Heart left ventricle (tissue), 16 donors: ENCODE results near the gene CRELD2. TPM values are rescaled to one million over a fixed set of nuclear protein-coding genes. Genes with fewer than 3 reads are reported as not detected.

Source experiments
- ATAC-seq, 4 donors: fragments of 200-7000 bp; cut with Tn5 transposase; one replicate each; pipeline ENCODE4 v1.9.1; 2020 to 2022; ENCODE audit warnings: moderate library complexity in 4 of 4, mild to moderate bottlenecking in 3 of 4, moderate number of reproducible peaks in 1 of 4
- DNase-seq, 5 donors: peaks; one replicate each; pipeline ENCODE4 v3.0.0-alpha.2; 2020
- H3K27ac ChIP-seq, 12 donors: fragments of 200-600 bp; sonication (generic) in 4 of 12; one replicate each; pipeline versions ENCODE4 v1.5.0 to v1.8.0; 2016 to 2022; ENCODE audit warnings: mild to moderate bottlenecking in 2 of 12
- H3K27me3 ChIP-seq, 9 donors: fragments of 200-600 bp; sonication (generic) in 2 of 9; one replicate each; pipeline versions ENCODE4 v1.5.1 to v1.8.0; 2016 to 2022; ENCODE audit warnings: mild to moderate bottlenecking in 3 of 9
- H3K36me3 ChIP-seq, 9 donors: fragments of 200-600 bp; sonication (generic) in 2 of 9; one replicate each; pipeline versions ENCODE4 v1.5.0 to v1.8.0; 2018 to 2022; ENCODE audit warnings: mild to moderate bottlenecking in 2 of 9
- H3K4me1 ChIP-seq, 12 donors: fragments of 200-600 bp; sonication (generic) in 4 of 12; one replicate each; pipeline versions ENCODE4 v1.5.0 to v1.8.0; 2016 to 2022; ENCODE audit warnings: mild to moderate bottlenecking in 3 of 12
- H3K4me3 ChIP-seq, 12 donors: fragments of 200-600 bp; sonication (generic) in 4 of 12; one replicate each; pipeline versions ENCODE4 v1.5.0 to v1.8.0; 2017 to 2022; ENCODE audit warnings: mild to moderate bottlenecking in 9 of 12, moderate library complexity in 4 of 12
- H3K9me3 ChIP-seq, 12 donors: fragments of 200-600 bp; sonication (generic) in 4 of 12; one replicate each; pipeline versions ENCODE4 v1.5.0 to v1.8.0; 2016 to 2022; ENCODE audit warnings: mild to moderate bottlenecking in 1 of 12
- POLR2A ChIP-seq, 2 donors: fragments of 450-650 bp; IDR thresholded peaks; one replicate each; pipeline ENCODE4 v1.6.1; 2017; ENCODE audit warnings: antibody characterized with exemption in 2 of 2, mild to moderate bottlenecking in 2 of 2, moderate library complexity in 2 of 2
- WGBS, 4 donors: extraction: QIAGEN DNeasy Blood & Tissue Kit in 2 of 4; methylation state at CpG; one replicate each; pipeline versions ENCODE4 v1.1.5 to v1.1.7; 2013 to 2018; 5-methylcytosine and 5-hydroxymethylcytosine counted together
- intact Hi-C, 10 donors: fragments of 100-400 bp; cut with DNase I; formaldehyde crosslinking; loops; one replicate each; pipeline versions ENCODE4 v1.11.1 to v1.14.2; 2022
- polyA plus RNA-seq, 2 donors: library from polyadenylated mRNA; stranded (reverse); fragments of 200-250 nt; gene quantifications; one replicate each; pipeline ENCODE4 v1.2.3, GENCODE V29; 2013
- total RNA-seq, 9 donors: library from RNA; depleted of rRNA in 2 of 9; stranded (reverse); fragments of >200 nt in 2 of 9; fragmentation: NEBNext Ultra II Directional in 3 of 9; extraction: Animal tissue kit (Norgen Biotek cat#: 25700) in 3 of 9; gene quantifications; one replicate each; pipeline versions ENCODE4 v1.1.0 to v1.2.4, GENCODE V29; 2016 to 2023
- TF ChIP-seq, protein P1 (sequence below), 12 donors: fragments of 200-600 bp; sonication (generic) in 4 of 12; IDR thresholded peaks; one replicate each; pipeline versions ENCODE4 v1.5.0 to v1.8.0; 2018 to 2022; ENCODE audit warnings: antibody characterized with exemption in 12 of 12, mild to moderate bottlenecking in 5 of 12
- donor health status: ischemic (EF 13 %, LVEDD 7.1; RV severe dilation, severe dysfunction).
- donor health status: healthy with polysubstance abuse.
- donor health status: DM: no; HTN: yes; CAD: no.
- donor health status: DM: no; HTN: no; CAD: no.
- donor health status: ischemic (EF 25% LVEDD 6.9; RV normal size, moderate dysfunction).
- donor health status: ischemic (EF 25% LVEDD 5.7; RV mildly dilated, moderate dysfunction).
- donor health status: healthy.
- donor health status: DM: yes; HTN: yes; CAD: no.
- donor health status: ischemic (EF 35%, LVEDD 5.7; RV mildly dilated, moderate dysfunction).
- donor health status: nonischemic (EF 11% LVEDD 7.7; RV severe dilation, severe dysfunction).
- donor health status: DM: yes; HTN: yes; CAD: no.
- donor health status: PGD.
- donor health status: ischemic (EF 29% LVEDD 5.4; RV normal size, mild dysfunction).
- donor health status: nonischemic (EF 23%, LVEDD 6.1; RV moderate dilation, normal function).

CRELD2 gene
- total and polyA plus RNA-seq, 11 donors: 15.0 to 70.3 (median 21.6) TPM

DNA sequence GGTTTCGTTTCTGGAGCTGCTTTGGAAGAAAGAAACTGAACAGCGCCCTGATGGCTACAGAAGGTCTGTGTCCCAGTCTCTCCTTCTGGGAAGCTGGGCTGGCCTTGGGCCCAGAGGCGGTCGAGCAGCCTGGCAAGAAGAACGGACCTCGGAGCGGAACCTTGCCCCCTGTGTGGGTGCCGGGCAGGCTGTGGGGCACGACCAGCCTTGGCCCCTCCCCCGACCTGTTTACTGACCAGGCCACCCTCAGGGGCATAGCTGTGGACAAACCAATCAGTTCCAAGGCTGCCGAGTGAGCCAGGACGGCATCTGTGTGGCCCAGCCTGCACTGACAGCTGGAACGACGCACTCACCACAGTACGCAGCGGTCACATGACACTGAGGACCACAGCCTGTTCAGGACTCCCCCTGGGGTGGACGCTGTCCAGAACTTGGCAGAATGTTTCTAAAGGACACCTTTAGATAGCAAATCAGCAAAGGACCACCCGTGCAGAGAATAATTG, 49.3 kb downstream of the CRELD2 start:
- no peaks in the 10 kb centered on the region for H3K27me3 ChIP-seq
- peak overlapping the region; percentile 3 to 99 (median 78) for H3K27ac ChIP-seq
- ATAC-seq (peak in 1 of 4 donors; percentile 1), DNase-seq (peak; percentile 37 to 78 (median 68))
- 31 to 45% (median 41%) methylated on average over 10 to 18 of the region's 18 CpGs for WGBS, 4 donors
- H3K9me3 ChIP-seq: no peaks in the 10 kb centered on the region
- H3K4me1 ChIP-seq: peaks cover 24 to 96% (median 77%) of the 10 kb centered on the region in 12 donors
- H3K36me3 ChIP-seq: peaks cover 5 to 29% (median 15%) of the 10 kb centered on the region in 9 donors
- peak overlapping the region in 9 of 12 donors; percentile 14 to 43 (median 20) for H3K4me3 ChIP-seq
- intact Hi-C loops: loop anchor here in 2 of 10 donors (5.0 kb wide), 1 partner anchor 35 kb away; no protein-coding TSS in a partner anchor
- TF ChIP-seq, protein P1, sequence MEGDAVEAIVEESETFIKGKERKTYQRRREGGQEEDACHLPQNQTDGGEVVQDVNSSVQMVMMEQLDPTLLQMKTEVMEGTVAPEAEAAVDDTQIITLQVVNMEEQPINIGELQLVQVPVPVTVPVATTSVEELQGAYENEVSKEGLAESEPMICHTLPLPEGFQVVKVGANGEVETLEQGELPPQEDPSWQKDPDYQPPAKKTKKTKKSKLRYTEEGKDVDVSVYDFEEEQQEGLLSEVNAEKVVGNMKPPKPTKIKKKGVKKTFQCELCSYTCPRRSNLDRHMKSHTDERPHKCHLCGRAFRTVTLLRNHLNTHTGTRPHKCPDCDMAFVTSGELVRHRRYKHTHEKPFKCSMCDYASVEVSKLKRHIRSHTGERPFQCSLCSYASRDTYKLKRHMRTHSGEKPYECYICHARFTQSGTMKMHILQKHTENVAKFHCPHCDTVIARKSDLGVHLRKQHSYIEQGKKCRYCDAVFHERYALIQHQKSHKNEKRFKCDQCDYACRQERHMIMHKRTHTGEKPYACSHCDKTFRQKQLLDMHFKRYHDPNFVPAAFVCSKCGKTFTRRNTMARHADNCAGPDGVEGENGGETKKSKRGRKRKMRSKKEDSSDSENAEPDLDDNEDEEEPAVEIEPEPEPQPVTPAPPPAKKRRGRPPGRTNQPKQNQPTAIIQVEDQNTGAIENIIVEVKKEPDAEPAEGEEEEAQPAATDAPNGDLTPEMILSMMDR (IDR thresholded peaks at IDR 0.05): no peak
- no peak for TF ChIP-seq POLR2A (IDR thresholded peaks at IDR 0.05)

DNA sequence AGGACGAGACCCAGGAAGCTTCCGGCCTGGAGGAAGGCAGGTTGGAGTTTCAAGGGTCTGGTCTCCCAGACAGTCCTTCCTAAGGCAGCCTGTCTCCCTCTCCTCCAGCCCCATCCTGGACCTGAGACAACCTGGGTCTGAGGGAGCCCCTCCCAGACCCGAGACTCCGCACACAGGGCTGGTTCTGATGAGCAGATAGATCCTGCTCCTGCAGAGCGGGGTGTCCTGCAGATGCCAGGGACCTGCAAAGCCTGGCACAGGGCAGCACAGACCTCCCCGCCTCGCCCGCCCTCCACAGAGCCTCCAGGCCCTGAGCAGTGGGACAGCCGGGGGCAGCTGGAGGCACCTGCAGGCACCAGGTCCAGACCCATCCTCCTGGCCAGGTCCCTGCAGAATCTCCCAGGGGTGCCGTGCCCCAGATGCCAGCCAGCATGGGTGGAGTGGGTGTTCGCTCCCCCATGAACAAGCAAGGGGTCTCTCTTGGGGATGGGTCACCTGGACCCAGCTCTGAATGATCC, 49.9 kb downstream of the CRELD2 start:
- Histone ChIP-seq H3K27ac (peak overlapping the region in 10 of 12 donors; percentile 24 to 99 (median 88)), H3K36me3 (peaks cover 0 to 23% (median 9%) of the 10 kb centered on the region in 9 donors), H3K4me3 (no peak overlapping the region), H3K4me1 (peaks cover 22 to 90% (median 71%) of the 10 kb centered on the region in 12 donors), H3K27me3 (no peaks in the 10 kb centered on the region), H3K9me3 (no peaks in the 10 kb centered on the region)
- peak in 3 of 5 donors; percentile 7 to 53 (median 24) for DNase-seq
- WGBS, 4 donors: 84 to 94% (median 94%) methylated on average over 5 to 11 of the region's 11 CpGs
- no peak for ATAC-seq
- no peak for TF ChIP-seq POLR2A (IDR thresholded peaks at IDR 0.05)
- TF ChIP-seq, protein P1 (IDR thresholded peaks at IDR 0.05): no peak
- intact Hi-C loops: loop anchor here in 2 of 10 donors (5.0 kb wide), 1 partner anchor 36 kb away; no protein-coding TSS in a partner anchor

DNA sequence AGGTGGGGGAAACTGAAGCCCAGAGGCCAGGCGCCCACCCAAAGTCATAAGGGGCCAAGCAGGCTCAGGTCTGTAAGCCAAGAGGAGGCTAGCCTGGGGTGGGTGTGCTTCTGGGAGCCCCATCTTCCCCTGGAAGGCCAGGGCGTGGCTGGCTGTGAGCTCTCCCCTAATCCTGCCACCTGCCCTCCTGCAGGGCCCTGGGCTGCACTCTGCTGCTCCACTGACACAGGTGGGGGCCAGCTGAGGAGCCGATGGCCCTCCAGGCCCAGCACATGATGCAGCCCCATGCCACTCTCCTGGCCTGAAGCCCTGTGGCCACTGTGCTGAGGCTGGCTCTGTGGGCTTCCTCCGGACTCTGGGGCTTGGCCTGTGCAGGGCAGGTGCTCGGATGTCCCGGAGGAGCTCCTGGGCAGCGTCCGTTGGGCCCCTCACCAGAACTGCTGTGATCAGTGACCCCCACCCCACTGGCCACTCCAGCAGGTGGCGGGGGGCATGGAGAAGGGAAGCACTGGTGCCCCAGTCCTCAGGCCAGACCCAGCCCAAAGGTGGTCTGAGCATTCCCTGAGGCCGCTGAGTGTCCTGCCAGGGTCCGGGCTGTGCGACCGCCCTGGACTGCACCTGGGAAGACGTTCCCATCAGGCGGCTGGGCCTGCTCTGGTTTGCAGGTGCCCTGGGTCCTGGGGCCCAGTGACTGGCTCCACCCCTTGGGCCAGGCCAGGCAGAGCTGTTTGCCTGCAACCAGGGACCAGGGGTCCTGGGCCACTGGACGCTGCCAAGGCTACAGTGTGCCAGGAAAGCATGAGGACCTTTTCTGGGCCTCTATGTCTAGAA, 50.6 kb downstream of the CRELD2 start:
- H3K27ac ChIP-seq: peak overlapping the region in 8 of 12 donors; percentile 13 to 99 (median 92)
- no peak overlapping the region for H3K4me3 ChIP-seq
- intact Hi-C loops: loop anchor here in 2 of 10 donors (5.0 kb wide), 1 partner anchor 37 kb away; no protein-coding TSS in a partner anchor
- no peak for ATAC-seq
- H3K9me3 ChIP-seq: no peaks in the 10 kb centered on the region
- peaks cover 15 to 83% (median 64%) of the 10 kb centered on the region in 12 donors for H3K4me1 ChIP-seq
- no peak for TF ChIP-seq POLR2A (IDR thresholded peaks at IDR 0.05)
- TF ChIP-seq, protein P1 (IDR thresholded peaks at IDR 0.05): no peak
- 94 to 100% (median 95%) methylated on average over 2 to 16 of the region's 16 CpGs for WGBS, 4 donors
- H3K27me3 ChIP-seq: no peaks in the 10 kb centered on the region
- H3K36me3 ChIP-seq: peaks cover 0 to 16% (median 3%) of the 10 kb centered on the region in 9 donors
- peak in 3 of 5 donors; percentile 12 to 55 (median 33) for DNase-seq
